CD14-positive monocyte (primary cell): ENCODE measurements around the gene H1-8. TPM values are rescaled to one million over a fixed set of nuclear protein-coding genes. Genes with fewer than 3 reads are reported as not detected.
A peak's percentile ranks its signal among the peaks of the same experiment; 100 is the strongest.

ENCODE experiments used
- DNase-seq, 3 donors: peaks; one replicate each; pipeline ENCODE4 v3.0.0-alpha.2; 2011 to 2022
- H2AFZ ChIP-seq: 2 replicates; pipeline ENCODE4 v1.6.0; 2012; ENCODE audit warnings: mild to moderate bottlenecking, low read depth, low read length, inconsistent platforms; ENCODE audit not compliant: insufficient read depth, poor library complexity, severe bottlenecking
- H3K27ac ChIP-seq, 2 donors: 1 replicate in 1 of 2; 2 replicates in 1 of 2; pipeline ENCODE4 v1.5.1; 2012 to 2013; ENCODE audit warnings: low read length in 2 of 2, control low read depth in 1 of 2, inconsistent platforms in 1 of 2, low read depth in 1 of 2, mild to moderate bottlenecking in 1 of 2
- H3K27me3 ChIP-seq, 2 donors: one replicate each; pipeline versions ENCODE4 v1.6.0 to v1.6.1; 2011 to 2013; ENCODE audit warnings: low read length in 2 of 2; ENCODE audit not compliant: control insufficient read depth in 2 of 2, insufficient read depth in 2 of 2
- H3K36me3 ChIP-seq, 2 donors: replicated peaks in 1 of 2; 1 replicate in 1 of 2; 2 replicates in 1 of 2; pipeline versions ENCODE4 v1.5.1 to v1.6.1; 2012 to 2013; ENCODE audit warnings: low read length in 2 of 2, control low read depth in 1 of 2, inconsistent platforms in 1 of 2, mild to moderate bottlenecking in 1 of 2; ENCODE audit not compliant: insufficient read depth in 2 of 2, control insufficient read depth in 1 of 2
- H3K4me1 ChIP-seq, 2 donors: 1 replicate in 1 of 2; 2 replicates in 1 of 2; pipeline versions ENCODE4 v1.5.1 to v1.6.1; 2012 to 2013; ENCODE audit warnings: low read length in 2 of 2, control low read depth in 1 of 2, inconsistent platforms in 1 of 2, mild to moderate bottlenecking in 1 of 2, moderate library complexity in 1 of 2; ENCODE audit not compliant: insufficient read depth in 2 of 2, control insufficient read depth in 1 of 2
- H3K4me2 ChIP-seq: replicated peaks from 2 replicates; pipeline ENCODE3; 2012; ENCODE audit warnings: low read length, moderate library complexity, mild to moderate bottlenecking; ENCODE audit not compliant: poor library complexity, severe bottlenecking; ENCODE audit errors: extremely low read depth
- H3K4me3 ChIP-seq, 3 experiments: fragments of 200-600 bp in 1 of 3; sonication (generic) in 1 of 3; replicated peaks in 1 of 3; 1 replicate in 2 of 3; 2 replicates in 1 of 3; pipeline ENCODE4 v1.5.1; 2011 to 2013; ENCODE audit warnings: low read length in 3 of 3, mild to moderate bottlenecking in 3 of 3, control low read depth in 2 of 3, low read depth in 2 of 3, inconsistent platforms in 1 of 3, moderate library complexity in 1 of 3
- H3K79me2 ChIP-seq: 2 replicates; pipeline ENCODE4 v1.6.0; 2012; ENCODE audit warnings: mild to moderate bottlenecking, control low read depth, inconsistent platforms, low read length, moderate library complexity; ENCODE audit not compliant: insufficient read depth
- H3K9ac ChIP-seq: 2 replicates; pipeline ENCODE4 v1.6.0; 2017; ENCODE audit warnings: low read length, mild to moderate bottlenecking; ENCODE audit not compliant: insufficient read depth, poor library complexity, severe bottlenecking
- H3K9me3 ChIP-seq, 2 donors: replicated peaks in 1 of 2; 1 replicate in 1 of 2; 2 replicates in 1 of 2; pipeline versions ENCODE4 v1.5.1 to v1.6.1; 2012 to 2013; ENCODE audit warnings: low read length in 2 of 2, control low read depth in 1 of 2; ENCODE audit not compliant: control insufficient read depth in 1 of 2, insufficient read depth in 1 of 2
- H4K20me1 ChIP-seq: 2 replicates; pipeline ENCODE4 v1.6.0; 2012; ENCODE audit warnings: mild to moderate bottlenecking, low read length, control low read depth, moderate library complexity; ENCODE audit not compliant: insufficient read depth
- H3K27ac Mint-ChIP-seq, 7 donors: one replicate each; pipeline ENCODE4 v1.8.0; 2020; ENCODE audit warnings: mild to moderate bottlenecking in 7 of 7, mixed read lengths in 7 of 7, moderate library complexity in 6 of 7, inconsistent platforms in 2 of 7
- H3K27me3 Mint-ChIP-seq, 3 donors: one replicate each; pipeline ENCODE4 v1.8.0; 2021 to 2022; ENCODE audit warnings: low read depth in 3 of 3, mild to moderate bottlenecking in 3 of 3, mixed read lengths in 3 of 3, moderate library complexity in 3 of 3, inconsistent platforms in 1 of 3
- H3K36me3 Mint-ChIP-seq, 2 donors: one replicate each; pipeline ENCODE4 v1.8.0; 2020; ENCODE audit warnings: mixed read lengths in 2 of 2, inconsistent platforms in 1 of 2, mild to moderate bottlenecking in 1 of 2
- H3K4me1 Mint-ChIP-seq: one replicate; pipeline ENCODE4 v1.8.0; 2020; ENCODE audit warnings: mild to moderate bottlenecking, mixed read lengths
- H3K4me3 Mint-ChIP-seq, 2 donors: one replicate each; pipeline ENCODE4 v1.8.0; 2020; ENCODE audit warnings: mild to moderate bottlenecking in 2 of 2, mixed read lengths in 2 of 2, moderate library complexity in 1 of 2
- H3K9me3 Mint-ChIP-seq, 7 donors: one replicate each; pipeline ENCODE4 v1.8.0; 2020 to 2022; ENCODE audit warnings: mixed read lengths in 7 of 7, mild to moderate bottlenecking in 6 of 7, moderate library complexity in 6 of 7, inconsistent platforms in 2 of 7
- CTCF ChIP-seq: fragments of 200-600 bp; IDR thresholded peaks from one replicate; pipeline ENCODE4 v1.8.0; 2022; ENCODE audit warnings: antibody characterized with exemption, mild to moderate bottlenecking
- WGBS: methylation state at CpG from one replicate; pipeline ENCODE4 v1.1.5; 2013; ENCODE audit warnings: missing lambda C conversion rate; ENCODE audit not compliant: insufficient coverage; 5-methylcytosine and 5-hydroxymethylcytosine counted together
- intact Hi-C, 2 donors: fragments of 100-400 bp; cut with micrococcal nuclease; formaldehyde crosslinking; loops; one replicate each; pipeline versions ENCODE4 v1.15.0 to v1.15.1; 2023
- polyA plus RNA-seq, 3 donors: library from polyadenylated mRNA; depleted of rRNA in 1 of 3; unstranded in 2 of 3; stranded (reverse) in 1 of 3; fragments of 300-500 nt in 2 of 3; fragments of >200 nt in 1 of 3; fragmentation: Illumina TruSeq in 2 of 3; gene quantifications; 1 replicate in 2 of 3; 2 replicates in 1 of 3; pipeline ENCODE4 v1.2.3, GENCODE V29; 2012 to 2021

The H1-8 gene
- polyA plus RNA-seq, 3 donors: not detected

DNA sequence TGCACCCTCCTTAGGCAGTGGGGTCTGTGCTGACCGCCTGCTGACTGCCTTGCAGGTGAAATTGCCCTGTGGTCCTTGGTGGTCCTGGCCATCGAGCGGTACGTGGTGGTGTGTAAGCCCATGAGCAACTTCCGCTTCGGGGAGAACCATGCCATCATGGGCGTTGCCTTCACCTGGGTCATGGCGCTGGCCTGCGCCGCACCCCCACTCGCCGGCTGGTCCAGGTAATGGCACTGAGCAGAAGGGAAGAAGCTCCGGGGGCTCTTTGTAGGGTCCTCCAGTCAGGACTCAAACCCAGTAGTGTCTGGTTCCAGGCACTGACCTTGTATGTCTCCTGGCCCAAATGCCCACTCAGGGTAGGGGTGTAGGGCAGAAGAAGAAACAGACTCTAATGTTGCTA is 12.2 kb upstream of the H1-8 start:
- Histone ChIP-seq H3K9me3 (no peaks in the 10 kb centered on the region), H3K79me2 (no peaks in the 10 kb centered on the region), H3K27me3 (no peaks in the 10 kb centered on the region), H3K4me3 (no peak overlapping the region), H2AFZ (no peak overlapping the region), H3K9ac (no peak overlapping the region), H4K20me1 (no peaks in the 10 kb centered on the region), H3K4me1 (peaks cover 18 to 29% of the 10 kb centered on the region in 2 donors), H3K27ac (no peak overlapping the region), H3K36me3 (no peaks in the 10 kb centered on the region), H3K4me2 (no peak overlapping the region)
- WGBS: 97% methylated on average over 13 of the region's 13 CpGs
- H3K27me3 Mint-ChIP-seq: peaks cover 2 to 6% (median 5%) of the 10 kb centered on the region in 3 donors
- DNase-seq: no peak
- H3K4me1 Mint-ChIP-seq: peaks cover 19% of the 10 kb centered on the region
- H3K27ac Mint-ChIP-seq: no peak overlapping the region
- no peak overlapping the region for H3K4me3 Mint-ChIP-seq
- H3K36me3 Mint-ChIP-seq: peaks cover 0 to 4% of the 10 kb centered on the region in 2 donors
- intact Hi-C loops: no loop called here
- H3K9me3 Mint-ChIP-seq: no peaks in the 10 kb centered on the region
- no peak for TF ChIP-seq CTCF

GRCh38 chr3:129531699-129532098 is 11.3 kb upstream of the H1-8 start:
- H3K4me1 ChIP-seq: peaks cover 9 to 20% of the 10 kb centered on the region in 2 donors
- intact Hi-C loops: no loop called here
- H3K79me2 ChIP-seq: no peaks in the 10 kb centered on the region
- H3K27ac ChIP-seq: no peak overlapping the region
- H3K9ac ChIP-seq: no peak overlapping the region
- H3K9me3 Mint-ChIP-seq: no peaks in the 10 kb centered on the region
- no peak overlapping the region for H3K4me3 ChIP-seq
- peak overlapping the region in 2 of 7 donors; percentile 60 to 62 for H3K27ac Mint-ChIP-seq
- H2AFZ ChIP-seq: no peak overlapping the region
- H3K36me3 Mint-ChIP-seq: peaks cover 0 to 4% of the 10 kb centered on the region in 2 donors
- no peaks in the 10 kb centered on the region for H3K36me3 ChIP-seq
- DNase-seq: no peak
- 98% methylated on average over 6 of the region's 11 CpGs for WGBS
- TF ChIP-seq CTCF: no peak
- no peak overlapping the region for H3K4me3 Mint-ChIP-seq
- peaks cover 12% of the 10 kb centered on the region for H3K4me1 Mint-ChIP-seq
- no peak overlapping the region for H3K4me2 ChIP-seq
- H3K9me3 ChIP-seq: no peaks in the 10 kb centered on the region
- no peaks in the 10 kb centered on the region for H3K27me3 ChIP-seq
- peaks cover 2 to 6% (median 5%) of the 10 kb centered on the region in 3 donors for H3K27me3 Mint-ChIP-seq
- no peaks in the 10 kb centered on the region for H4K20me1 ChIP-seq
